Prostate gland (tissue), 2 donors: ENCODE data around the gene FAIM2. TPM values are rescaled to one million over a fixed set of nuclear protein-coding genes. Genes with fewer than 3 reads are reported as not detected.

Source experiments
- DNase-seq: peaks from one replicate; pipeline ENCODE4 v3.0.0-alpha.2; 2019; ENCODE audit warnings: low spot score
- H3K27ac ChIP-seq, 2 donors: fragments of 200-600 bp; sonication (generic); 2 replicates each; pipeline ENCODE4 v1.5.1; 2017 to 2019
- H3K27me3 ChIP-seq: fragments of 200-600 bp; sonication (generic); replicated peaks from 2 replicates; pipeline ENCODE4 v1.5.1; 2019; ENCODE audit not compliant: insufficient read depth
- H3K36me3 ChIP-seq, 2 donors: fragments of 200-600 bp; sonication (generic); 1 replicate in 1 of 2; 2 replicates in 1 of 2; pipeline versions ENCODE4 v1.5.1 to v1.8.1; 2017 to 2019
- H3K4me1 ChIP-seq: fragments of 200-600 bp; sonication (generic); replicated peaks from 2 replicates; pipeline ENCODE4 v1.5.1; 2019
- H3K4me3 ChIP-seq, 2 donors: fragments of 200-600 bp; sonication (generic); 2 replicates each; pipeline ENCODE4 v1.5.1; 2017 to 2019
- H3K9me3 ChIP-seq: fragments of 200-600 bp; sonication (generic); 2 replicates; pipeline ENCODE4 v1.5.1; 2017
- CTCF ChIP-seq, 4 experiments: fragments of 200-600 bp in 2 of 4; fragments of 450-650 bp in 2 of 4; sonication (generic) in 2 of 4; IDR thresholded peaks; 1 replicate in 3 of 4; 2 replicates in 1 of 4; pipeline ENCODE4 v1.5.1; 2016 to 2019; ENCODE audit warnings: antibody characterized with exemption in 4 of 4, mild to moderate bottlenecking in 2 of 4, moderate library complexity in 2 of 4
- POLR2A ChIP-seq: fragments of 450-650 bp; IDR thresholded peaks from one replicate; pipeline ENCODE4 v1.6.1; 2016; ENCODE audit warnings: antibody characterized with exemption, mild to moderate bottlenecking
- POLR2AphosphoS5 ChIP-seq: sonication (generic); formaldehyde crosslinking; IDR thresholded peaks from one replicate; pipeline ENCODE4 v1.6.1; 2017; ENCODE audit warnings: antibody characterized with exemption
- WGBS: methylation state at CpG from one replicate; pipeline ENCODE4 v1.1.5; 2018; 5-methylcytosine and 5-hydroxymethylcytosine counted together
- intact Hi-C: fragments of 100-400 bp; cut with DNase I; formaldehyde crosslinking; loops from one replicate; pipeline ENCODE4 v1.14.2; 2022
- total RNA-seq, 2 donors: library from RNA; depleted of rRNA; stranded (reverse); fragments of >200 nt; gene quantifications; one replicate each; pipeline ENCODE4 v1.1.0, GENCODE V29; 2016

The FAIM2 gene
- total RNA-seq, 2 donors from 2014 or later: 2.8 to 12.0 TPM

GRCh38 chr12:49909356-49909755, 5.7 kb upstream of the FAIM2 start:
- H3K9me3 ChIP-seq: no peaks in the 10 kb centered on the region
- H3K27me3 ChIP-seq: no peaks in the 10 kb centered on the region
- no peak overlapping the region for H3K27ac ChIP-seq
- TF ChIP-seq POLR2A (no peak), POLR2AphosphoS5 (no peak)
- no peaks in the 10 kb centered on the region for H3K4me1 ChIP-seq
- intact Hi-C loops: no loop called here
- no peaks in the 10 kb centered on the region for H3K36me3 ChIP-seq
- no peak for DNase-seq
- no peak overlapping the region for H3K4me3 ChIP-seq
- WGBS: 92% methylated on average over 4 of the region's 4 CpGs

GRCh38 chr12:49907352-49907751, 3.7 kb upstream of the FAIM2 start:
- no peak for DNase-seq
- intact Hi-C loops: no loop called here
- Histone ChIP-seq H3K27ac (no peak overlapping the region), H3K4me3 (no peak overlapping the region), H3K4me1 (no peaks in the 10 kb centered on the region), H3K9me3 (no peaks in the 10 kb centered on the region), H3K27me3 (no peaks in the 10 kb centered on the region), H3K36me3 (no peaks in the 10 kb centered on the region)
- whole genome bisulfite sequencing: 60% methylated on average over 1 of the region's 1 CpG
- no peak for TF ChIP-seq POLR2AphosphoS5

- no peaks in the 10 kb centered on the region for H3K36me3 ChIP-seq
- H3K4me3 ChIP-seq: no peak overlapping the region
- H3K27ac ChIP-seq: no peak overlapping the region
- TF ChIP-seq CTCF (IDR thresholded peaks at IDR 0.05) (no peak), POLR2AphosphoS5 (no peak), POLR2A (no peak)
- no peaks in the 10 kb centered on the region for H3K9me3 ChIP-seq
- no peaks in the 10 kb centered on the region for H3K4me1 ChIP-seq
- 96% methylated on average over 7 of the region's 7 CpGs for WGBS
- intact Hi-C loops: no loop called here
- no peak for DNase-seq
- H3K27me3 ChIP-seq: no peaks in the 10 kb centered on the region
Observed at GRCh38 chr12:49905718-49906314, 2.1 kb upstream of the FAIM2 start.

GRCh38 chr12:49904601-49905000, 901 bp upstream of the FAIM2 start:
- Histone ChIP-seq H3K27me3 (no peaks in the 10 kb centered on the region), H3K4me1 (no peaks in the 10 kb centered on the region), H3K27ac (peak overlapping the region; percentile 1 to 27), H3K4me3 (no peak overlapping the region), H3K9me3 (no peaks in the 10 kb centered on the region), H3K36me3 (no peaks in the 10 kb centered on the region)
- TF ChIP-seq POLR2A: no peak
- TF ChIP-seq CTCF (IDR thresholded peaks at IDR 0.05): no peak
- TF ChIP-seq POLR2AphosphoS5: no peak
- no peak for DNase-seq
- intact Hi-C loops: no loop called here
- 86% methylated on average over 11 of the region's 11 CpGs for WGBS

GRCh38 chr12:49903351-49903699, 375 bp downstream of the FAIM2 start:
- Histone ChIP-seq H3K4me1 (no peaks in the 10 kb centered on the region), H3K36me3 (no peaks in the 10 kb centered on the region), H3K9me3 (no peaks in the 10 kb centered on the region), H3K27me3 (no peaks in the 10 kb centered on the region), H3K4me3 (peak overlapping the region; percentile 7 to 22), H3K27ac (peak overlapping the region; percentile 1 to 27)
- WGBS: 57% methylated on average over 12 of the region's 12 CpGs
- DNase-seq: no peak
- no peak for TF ChIP-seq POLR2AphosphoS5
- no peak for TF ChIP-seq CTCF (IDR thresholded peaks at IDR 0.05)
- TF ChIP-seq POLR2A: no peak
- intact Hi-C loops: no loop called here
